A549 (cell line): ENCODE measurements around the gene WDR17.

Experiments
- ESRRA ChIP-seq: fragments of 150-350 bp; IDR thresholded peaks from 2 replicates; pipeline ENCODE4 v1.6.1; 2014; ENCODE audit warnings: mild to moderate bottlenecking, low read length, borderline replicate concordance
- KDM1A ChIP-seq: fragments of 200-600 bp; sonication (generic); IDR thresholded peaks from 2 replicates; pipeline ENCODE4 v1.6.1; 2016; ENCODE audit warnings: low read depth, mild to moderate bottlenecking
- MAZ ChIP-seq: fragments of 150-350 bp; IDR thresholded peaks from 2 replicates; pipeline ENCODE4 v1.6.1; 2014; ENCODE audit warnings: antibody characterized with exemption, low read depth, low read length, borderline replicate concordance
- NPAS2 ChIP-seq: fragments of 250-450 bp; sonication (Bioruptor Pico); IDR thresholded peaks from 2 replicates; pipeline ENCODE4 v1.8.0; 2022; ENCODE audit warnings: mild to moderate bottlenecking, moderate library complexity, borderline replicate concordance
- POLR2A ChIP-seq: IDR thresholded peaks from 2 replicates; pipeline ENCODE4 v1.6.1; 2012; ENCODE audit warnings: mild to moderate bottlenecking, low read length
- RAD21 ChIP-seq, 2 experiments: fragments of >200 bp in 1 of 2; sonication (Bioruptor Twin) in 1 of 2; formaldehyde crosslinking in 1 of 2; IDR thresholded peaks in 1 of 2; conservative IDR thresholded peaks in 1 of 2; 2 replicates in 1 of 2; 3 replicates in 1 of 2; pipeline ENCODE4 v1.6.1; 2012 to 2018; ENCODE audit warnings: inconsistent platforms in 1 of 2
- TF ChIP-seq, protein P1 (sequence below): fragments of >200 bp; sonication (Bioruptor Twin); formaldehyde crosslinking; IDR thresholded peaks from 3 replicates; pipeline ENCODE4 v1.5.1; 2016
- TF ChIP-seq, protein P2 (sequence below): fragments of 200-600 bp; sonication (generic); IDR thresholded peaks from 2 replicates; pipeline ENCODE4 v1.6.1; 2016; ENCODE audit warnings: antibody characterized with exemption, mild to moderate bottlenecking, moderate library complexity
- TF ChIP-seq, protein P3 (sequence below): IDR thresholded peaks from 2 replicates; pipeline ENCODE4 v1.6.1; 2012

DNA sequence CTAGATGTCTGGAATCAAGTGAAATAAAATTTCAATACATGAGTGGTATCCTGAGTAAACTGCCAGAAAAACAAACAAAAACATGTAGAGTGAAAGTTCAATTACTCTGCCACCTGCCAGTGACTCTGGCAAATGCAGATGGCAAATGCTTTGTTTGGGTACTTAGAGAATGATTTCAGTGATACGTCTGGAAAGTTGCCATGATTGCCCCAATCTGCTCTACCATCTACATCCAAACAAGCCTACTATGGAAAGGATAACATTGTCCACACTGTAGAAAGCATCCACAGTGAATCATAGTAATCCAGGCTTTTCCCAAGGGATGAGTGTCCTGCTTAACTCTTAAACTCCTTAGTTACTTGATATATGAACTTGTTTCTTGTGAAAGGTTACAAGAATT lies 126.3 kb downstream of the WDR17 start:
- no peak for TF ChIP-seq NPAS2 (CRISPR knock-in tag)
- TF ChIP-seq, protein P1, sequence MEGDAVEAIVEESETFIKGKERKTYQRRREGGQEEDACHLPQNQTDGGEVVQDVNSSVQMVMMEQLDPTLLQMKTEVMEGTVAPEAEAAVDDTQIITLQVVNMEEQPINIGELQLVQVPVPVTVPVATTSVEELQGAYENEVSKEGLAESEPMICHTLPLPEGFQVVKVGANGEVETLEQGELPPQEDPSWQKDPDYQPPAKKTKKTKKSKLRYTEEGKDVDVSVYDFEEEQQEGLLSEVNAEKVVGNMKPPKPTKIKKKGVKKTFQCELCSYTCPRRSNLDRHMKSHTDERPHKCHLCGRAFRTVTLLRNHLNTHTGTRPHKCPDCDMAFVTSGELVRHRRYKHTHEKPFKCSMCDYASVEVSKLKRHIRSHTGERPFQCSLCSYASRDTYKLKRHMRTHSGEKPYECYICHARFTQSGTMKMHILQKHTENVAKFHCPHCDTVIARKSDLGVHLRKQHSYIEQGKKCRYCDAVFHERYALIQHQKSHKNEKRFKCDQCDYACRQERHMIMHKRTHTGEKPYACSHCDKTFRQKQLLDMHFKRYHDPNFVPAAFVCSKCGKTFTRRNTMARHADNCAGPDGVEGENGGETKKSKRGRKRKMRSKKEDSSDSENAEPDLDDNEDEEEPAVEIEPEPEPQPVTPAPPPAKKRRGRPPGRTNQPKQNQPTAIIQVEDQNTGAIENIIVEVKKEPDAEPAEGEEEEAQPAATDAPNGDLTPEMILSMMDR: no peak
- no peak for TF ChIP-seq KDM1A
- TF ChIP-seq POLR2A: no peak
- TF ChIP-seq RAD21 (conservative IDR thresholded peaks at IDR 0.05 in 1 of 2, IDR thresholded peaks at IDR 0.05 in 1 of 2): no peak
- TF ChIP-seq, protein P2, sequence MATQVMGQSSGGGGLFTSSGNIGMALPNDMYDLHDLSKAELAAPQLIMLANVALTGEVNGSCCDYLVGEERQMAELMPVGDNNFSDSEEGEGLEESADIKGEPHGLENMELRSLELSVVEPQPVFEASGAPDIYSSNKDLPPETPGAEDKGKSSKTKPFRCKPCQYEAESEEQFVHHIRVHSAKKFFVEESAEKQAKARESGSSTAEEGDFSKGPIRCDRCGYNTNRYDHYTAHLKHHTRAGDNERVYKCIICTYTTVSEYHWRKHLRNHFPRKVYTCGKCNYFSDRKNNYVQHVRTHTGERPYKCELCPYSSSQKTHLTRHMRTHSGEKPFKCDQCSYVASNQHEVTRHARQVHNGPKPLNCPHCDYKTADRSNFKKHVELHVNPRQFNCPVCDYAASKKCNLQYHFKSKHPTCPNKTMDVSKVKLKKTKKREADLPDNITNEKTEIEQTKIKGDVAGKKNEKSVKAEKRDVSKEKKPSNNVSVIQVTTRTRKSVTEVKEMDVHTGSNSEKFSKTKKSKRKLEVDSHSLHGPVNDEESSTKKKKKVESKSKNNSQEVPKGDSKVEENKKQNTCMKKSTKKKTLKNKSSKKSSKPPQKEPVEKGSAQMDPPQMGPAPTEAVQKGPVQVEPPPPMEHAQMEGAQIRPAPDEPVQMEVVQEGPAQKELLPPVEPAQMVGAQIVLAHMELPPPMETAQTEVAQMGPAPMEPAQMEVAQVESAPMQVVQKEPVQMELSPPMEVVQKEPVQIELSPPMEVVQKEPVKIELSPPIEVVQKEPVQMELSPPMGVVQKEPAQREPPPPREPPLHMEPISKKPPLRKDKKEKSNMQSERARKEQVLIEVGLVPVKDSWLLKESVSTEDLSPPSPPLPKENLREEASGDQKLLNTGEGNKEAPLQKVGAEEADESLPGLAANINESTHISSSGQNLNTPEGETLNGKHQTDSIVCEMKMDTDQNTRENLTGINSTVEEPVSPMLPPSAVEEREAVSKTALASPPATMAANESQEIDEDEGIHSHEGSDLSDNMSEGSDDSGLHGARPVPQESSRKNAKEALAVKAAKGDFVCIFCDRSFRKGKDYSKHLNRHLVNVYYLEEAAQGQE: no peak
- no peak for TF ChIP-seq MAZ
- TF ChIP-seq, protein P3, sequence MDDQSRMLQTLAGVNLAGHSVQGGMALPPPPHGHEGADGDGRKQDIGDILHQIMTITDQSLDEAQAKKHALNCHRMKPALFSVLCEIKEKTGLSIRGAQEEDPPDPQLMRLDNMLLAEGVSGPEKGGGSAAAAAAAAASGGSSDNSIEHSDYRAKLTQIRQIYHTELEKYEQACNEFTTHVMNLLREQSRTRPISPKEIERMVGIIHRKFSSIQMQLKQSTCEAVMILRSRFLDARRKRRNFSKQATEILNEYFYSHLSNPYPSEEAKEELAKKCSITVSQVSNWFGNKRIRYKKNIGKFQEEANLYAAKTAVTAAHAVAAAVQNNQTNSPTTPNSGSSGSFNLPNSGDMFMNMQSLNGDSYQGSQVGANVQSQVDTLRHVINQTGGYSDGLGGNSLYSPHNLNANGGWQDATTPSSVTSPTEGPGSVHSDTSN: no peak
- no peak for TF ChIP-seq ESRRA
